CD4-positive, alpha-beta memory T cell (primary cell): ENCODE data around the gene ZNRF3. TPM values are rescaled to one million over a fixed set of nuclear protein-coding genes. Genes with fewer than 3 reads are reported as not detected.
"Not testable (repeated sequence)": the region's sequence is repeated elsewhere in the genome, so short reads cannot be mapped to it uniquely, and the experiment has no call there.

Source experiments
- CTCF ChIA-PET: fragments of 350-600 bp; sonication (Branson Sonifier 250); formaldehyde crosslinking; loops from one replicate; lab custom pipeline; 2021; ENCODE audit warnings: inconsistent platforms; ENCODE audit not compliant: partially characterized antibody; lab: Charles Lee
- POLR2A ChIA-PET: fragments of 350-600 bp; sonication (Branson Sonifier 250); formaldehyde crosslinking; loops from one replicate; lab custom pipeline; 2021; ENCODE audit not compliant: partially characterized antibody; lab: Charles Lee
- DNase-seq, 5 donors: peaks; one replicate each; pipeline versions ENCODE4 v3.0.0 to v3.0.0-alpha.2; 2020 to 2022; ENCODE audit warnings: mixed read lengths in 1 of 5
- H3K27ac ChIP-seq: one replicate; pipeline ENCODE4 v1.7.0; 2013; ENCODE audit warnings: low read depth, low read length
- H3K27me3 ChIP-seq: 2 replicates; pipeline ENCODE4 v1.7.0; 2013; ENCODE audit warnings: mild to moderate bottlenecking, low read length, moderate library complexity; ENCODE audit not compliant: insufficient read depth
- H3K36me3 ChIP-seq: 2 replicates; pipeline ENCODE4 v1.7.0; 2013; ENCODE audit warnings: mild to moderate bottlenecking, low read length, moderate library complexity; ENCODE audit not compliant: insufficient read depth
- H3K4me1 ChIP-seq: 2 replicates; pipeline ENCODE4 v1.7.0; 2013; ENCODE audit warnings: mild to moderate bottlenecking, low read length, moderate library complexity; ENCODE audit not compliant: insufficient read depth
- H3K4me3 ChIP-seq, 2 donors: one replicate each; pipeline ENCODE4 v1.7.0; 2013; ENCODE audit warnings: low read length in 2 of 2, mild to moderate bottlenecking in 1 of 2
- H3K9me3 ChIP-seq, 2 donors: one replicate each; pipeline ENCODE4 v1.7.0; 2013; ENCODE audit warnings: low read length in 2 of 2, control low read depth in 1 of 2; ENCODE audit not compliant: control insufficient read depth in 1 of 2
- H3K27ac Mint-ChIP-seq, 7 donors: one replicate each; pipeline ENCODE4 v1.8.0; 2020 to 2021; ENCODE audit warnings: mixed read lengths in 7 of 7, mild to moderate bottlenecking in 6 of 7, inconsistent platforms in 3 of 7, moderate library complexity in 3 of 7
- H3K27me3 Mint-ChIP-seq, 2 donors: one replicate each; pipeline ENCODE4 v1.8.0; 2020 to 2021; ENCODE audit warnings: mixed read lengths in 2 of 2
- H3K36me3 Mint-ChIP-seq, 2 donors: one replicate each; pipeline ENCODE4 v1.8.0; 2020 to 2021; ENCODE audit warnings: mixed read lengths in 2 of 2, inconsistent platforms in 1 of 2, mild to moderate bottlenecking in 1 of 2
- H3K4me1 Mint-ChIP-seq, 4 donors: one replicate each; pipeline ENCODE4 v1.8.0; 2020 to 2021; ENCODE audit warnings: mixed read lengths in 4 of 4, mild to moderate bottlenecking in 1 of 4
- H3K4me3 Mint-ChIP-seq, 8 donors: one replicate each; pipeline ENCODE4 v1.8.0; 2020 to 2021; ENCODE audit warnings: mixed read lengths in 8 of 8, mild to moderate bottlenecking in 7 of 8, moderate library complexity in 6 of 8, inconsistent platforms in 3 of 8
- H3K9me3 Mint-ChIP-seq, 8 donors: one replicate each; pipeline ENCODE4 v1.8.0; 2020 to 2021; ENCODE audit warnings: mixed read lengths in 8 of 8, mild to moderate bottlenecking in 5 of 8, inconsistent platforms in 3 of 8, moderate library complexity in 1 of 8
- intact Hi-C: fragments of 100-400 bp; cut with micrococcal nuclease; formaldehyde crosslinking; loops from one replicate; pipeline ENCODE4 v1.15.1; 2023
- polyA plus RNA-seq, 2 donors: library from polyadenylated mRNA; unstranded; fragments of 300-500 nt; fragmentation: Illumina TruSeq; gene quantifications; one replicate each; pipeline ENCODE4 v1.2.3, GENCODE V29; 2021
- total RNA-seq, 2 experiments: library from RNA; stranded (reverse); gene quantifications; one replicate each; pipeline ENCODE4 v1.2.3, GENCODE V29; 2021

The ZNRF3 gene
- total and polyA plus RNA-seq, 4 experiments from 2014 or later = 0.11 to 0.89 (median 0.70) TPM; not detected in 1

GRCh38 chr22:28846994-28847393, 36.4 kb upstream of the ZNRF3 start:
- CTCF ChIA-PET = interaction anchor here (1.2 kb wide), 1 partner anchor 8 kb away, joined by 3 read pairs; no protein-coding TSS in a partner anchor
- no peaks in the 10 kb centered on the region for H3K27me3 ChIP-seq
- Mint-ChIP-seq H3K4me3 (no peak overlapping the region), H3K36me3 (peaks cover 4% of the 10 kb centered on the region in 2 donors), H3K4me1 (no peaks in the 10 kb centered on the region), H3K27me3 (no peaks in the 10 kb centered on the region), H3K9me3 (peaks cover 0 to 22% (median 13%) of the 10 kb centered on the region in 8 donors), H3K27ac (no peak overlapping the region)
- no peak overlapping the region for H3K4me3 ChIP-seq
- H3K4me1 ChIP-seq = no peaks in the 10 kb centered on the region
- no peaks in the 10 kb centered on the region for H3K36me3 ChIP-seq
- intact Hi-C loops = no loop called here
- no peak for DNase-seq
- no peak overlapping the region for H3K27ac ChIP-seq
- POLR2A ChIA-PET = interaction anchor here (0.6 kb wide), 1 partner anchor 62 kb away, joined by 3 read pairs; no protein-coding TSS in a partner anchor
- no peaks in the 10 kb centered on the region for H3K9me3 ChIP-seq

GRCh38 chr22:28855355-28856094, 27.8 kb upstream of the ZNRF3 start:
- no peaks in the 10 kb centered on the region for H3K36me3 Mint-ChIP-seq
- no peaks in the 10 kb centered on the region for H3K9me3 ChIP-seq
- peaks cover 0 to 6% (median 0%) of the 10 kb centered on the region in 4 donors for H3K4me1 Mint-ChIP-seq
- no peak overlapping the region for H3K4me3 ChIP-seq
- H3K27me3 Mint-ChIP-seq = peaks cover 0 to 2% of the 10 kb centered on the region in 2 donors
- H3K27me3 ChIP-seq = no peaks in the 10 kb centered on the region
- intact Hi-C loops = loop anchor here (1.0 kb wide), 3 partner anchors 185 to 390 kb away; no protein-coding TSS in a partner anchor
- DNase-seq = peak; percentile 48 to 63 (median 59)
- POLR2A ChIA-PET = no interaction called here
- H3K36me3 ChIP-seq = no peaks in the 10 kb centered on the region
- no peak overlapping the region for H3K27ac Mint-ChIP-seq
- no peaks in the 10 kb centered on the region for H3K4me1 ChIP-seq
- CTCF ChIA-PET = interaction anchor here (0.6 to 8.3 kb wide), 10 partner anchors 9 to 390 kb away, joined by 3 to 163 read pairs (median 4); no protein-coding TSS in a partner anchor
- no peaks in the 10 kb centered on the region for H3K9me3 Mint-ChIP-seq
- H3K4me3 Mint-ChIP-seq = no peak overlapping the region
- H3K27ac ChIP-seq = no peak overlapping the region

DNA sequence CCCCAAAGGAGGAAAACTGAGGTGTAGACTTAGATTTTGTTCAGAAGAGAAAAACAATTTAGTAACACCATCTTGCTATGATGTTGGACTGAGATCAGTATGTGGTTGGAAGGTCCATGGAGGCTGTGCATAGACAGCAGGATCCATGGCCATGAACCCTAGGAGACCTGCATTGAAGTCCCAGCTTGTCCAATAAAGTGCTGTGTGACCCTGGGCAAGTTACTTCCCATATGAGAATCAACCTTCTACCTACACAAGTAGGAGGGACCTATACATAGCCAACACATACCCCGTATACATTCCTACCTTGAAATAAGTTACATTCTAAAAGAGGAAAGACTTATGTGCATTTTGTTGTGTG, 27.3 kb upstream of the ZNRF3 start:
- peaks cover 0 to 6% (median 0%) of the 10 kb centered on the region in 4 donors for H3K4me1 Mint-ChIP-seq
- no peaks in the 10 kb centered on the region for H3K36me3 ChIP-seq
- no peaks in the 10 kb centered on the region for H3K36me3 Mint-ChIP-seq
- H3K4me3 ChIP-seq = no peak overlapping the region
- intact Hi-C loops = no loop called here
- no peak overlapping the region for H3K27ac ChIP-seq
- no peak overlapping the region for H3K4me3 Mint-ChIP-seq
- ChIA-PET POLR2A (no interaction called here), CTCF (interaction anchor here (0.6 to 8.3 kb wide), 12 partner anchors 11 to 390 kb away, joined by 3 to 163 read pairs (median 4); no protein-coding TSS in a partner anchor)
- no peaks in the 10 kb centered on the region for H3K4me1 ChIP-seq
- no peak for DNase-seq
- peaks cover 0 to 2% of the 10 kb centered on the region in 2 donors for H3K27me3 Mint-ChIP-seq
- H3K27me3 ChIP-seq = no peaks in the 10 kb centered on the region
- H3K9me3 Mint-ChIP-seq = no peaks in the 10 kb centered on the region
- no peak overlapping the region for H3K27ac Mint-ChIP-seq
- no peaks in the 10 kb centered on the region for H3K9me3 ChIP-seq

DNA sequence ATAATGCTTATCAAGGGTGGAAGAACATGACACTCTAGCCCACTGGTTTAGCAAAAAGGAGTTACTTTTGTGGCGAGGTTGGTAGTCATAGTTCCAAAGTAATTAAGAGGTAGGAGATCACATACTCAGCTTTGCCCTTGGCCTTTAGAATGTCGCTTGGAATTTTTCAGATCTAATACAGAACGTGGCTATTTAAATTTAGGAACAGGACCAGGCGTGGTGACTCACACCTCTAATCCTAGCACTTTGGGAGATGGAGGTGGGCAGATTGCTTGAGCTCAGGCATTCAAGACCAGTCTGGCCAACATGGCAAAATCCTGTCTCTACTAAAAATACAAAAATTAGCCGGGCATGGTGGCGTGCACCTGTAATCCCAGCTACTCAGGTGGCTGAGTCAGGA, 26.1 kb upstream of the ZNRF3 start:
- no peaks in the 10 kb centered on the region for H3K36me3 ChIP-seq

GRCh38 chr22:28864878-28865596, 18.3 kb upstream of the ZNRF3 start:
- Mint-ChIP-seq H3K4me1 (peaks cover 0 to 1% (median 0%) of the 10 kb centered on the region in 4 donors), H3K36me3 (no peaks in the 10 kb centered on the region), H3K9me3 (no peaks in the 10 kb centered on the region), H3K27me3 (no peaks in the 10 kb centered on the region), H3K27ac (peak overlapping the region in 1 of 7 donors; percentile 42), H3K4me3 (no peak overlapping the region)
- H3K27ac ChIP-seq = no peak overlapping the region
- CTCF ChIA-PET = no interaction called here
- no peak overlapping the region for H3K4me3 ChIP-seq
- no peaks in the 10 kb centered on the region for H3K4me1 ChIP-seq
- intact Hi-C loops = no loop called here
- POLR2A ChIA-PET = no interaction called here
- no peaks in the 10 kb centered on the region for H3K9me3 ChIP-seq
- no peaks in the 10 kb centered on the region for H3K27me3 ChIP-seq
- no peak for DNase-seq
- H3K36me3 ChIP-seq = no peaks in the 10 kb centered on the region

More for the DNA sequence above, 26.1 kb upstream of the ZNRF3 start:
- Mint-ChIP-seq H3K4me1 (peaks cover 0 to 6% (median 0%) of the 10 kb centered on the region in 4 donors), H3K36me3 (no peaks in the 10 kb centered on the region), H3K9me3 (no peaks in the 10 kb centered on the region), H3K27ac (no peak overlapping the region), H3K4me3 (no peak overlapping the region), H3K27me3 (peaks cover 0 to 2% of the 10 kb centered on the region in 2 donors)
- H3K9me3 ChIP-seq = no peaks in the 10 kb centered on the region
- intact Hi-C loops = no loop called here
- H3K4me1 ChIP-seq = no peaks in the 10 kb centered on the region
- H3K4me3 ChIP-seq = no peak overlapping the region
- DNase-seq = no peak
- POLR2A ChIA-PET = no interaction called here
- H3K27me3 ChIP-seq = no peaks in the 10 kb centered on the region
- no peak overlapping the region for H3K27ac ChIP-seq
- CTCF ChIA-PET = interaction anchor here (0.7 to 8.3 kb wide), 7 partner anchors 10 to 388 kb away, joined by 3 to 163 read pairs (median 5); no protein-coding TSS in a partner anchor

DNA sequence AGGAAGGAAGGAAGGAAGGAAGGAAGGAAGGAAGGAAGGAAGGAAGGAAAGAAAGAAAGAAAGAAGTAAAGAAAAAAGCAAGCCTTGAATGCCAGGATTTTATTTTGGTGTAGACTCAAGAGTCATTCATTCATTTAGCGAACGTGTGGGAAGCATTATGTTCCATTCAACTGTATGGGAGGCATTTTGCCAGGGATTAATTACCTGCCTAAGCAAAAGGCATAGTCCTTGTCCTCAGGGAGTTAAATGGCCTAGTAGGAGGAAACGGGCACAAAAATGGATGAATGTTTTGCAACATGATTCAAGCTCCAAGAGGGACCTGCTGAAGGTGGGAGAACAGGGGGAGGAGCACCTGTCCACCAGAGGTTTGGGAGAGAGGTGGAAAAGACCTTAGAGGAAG, 16.2 kb upstream of the ZNRF3 start:
- Mint-ChIP-seq H3K4me3 (no peak overlapping the region), H3K36me3 (no peaks in the 10 kb centered on the region), H3K4me1 (peaks cover 0 to 1% (median 0%) of the 10 kb centered on the region in 4 donors), H3K27me3 (no peaks in the 10 kb centered on the region), H3K9me3 (no peaks in the 10 kb centered on the region), H3K27ac (no peak overlapping the region)
- no peaks in the 10 kb centered on the region for H3K9me3 ChIP-seq
- intact Hi-C loops = no loop called here
- DNase-seq = no peak
- H3K4me3 ChIP-seq = no peak overlapping the region
- H3K27me3 ChIP-seq = no peaks in the 10 kb centered on the region
- ChIA-PET POLR2A (no interaction called here), CTCF (interaction anchor here (0.6 to 1.4 kb wide), 2 partner anchors 11 to 15 kb away, joined by 3 to 5 read pairs; no protein-coding TSS in a partner anchor)
- H3K27ac ChIP-seq = no peak overlapping the region
- H3K36me3 ChIP-seq = no peaks in the 10 kb centered on the region
- H3K4me1 ChIP-seq = no peaks in the 10 kb centered on the region

DNA sequence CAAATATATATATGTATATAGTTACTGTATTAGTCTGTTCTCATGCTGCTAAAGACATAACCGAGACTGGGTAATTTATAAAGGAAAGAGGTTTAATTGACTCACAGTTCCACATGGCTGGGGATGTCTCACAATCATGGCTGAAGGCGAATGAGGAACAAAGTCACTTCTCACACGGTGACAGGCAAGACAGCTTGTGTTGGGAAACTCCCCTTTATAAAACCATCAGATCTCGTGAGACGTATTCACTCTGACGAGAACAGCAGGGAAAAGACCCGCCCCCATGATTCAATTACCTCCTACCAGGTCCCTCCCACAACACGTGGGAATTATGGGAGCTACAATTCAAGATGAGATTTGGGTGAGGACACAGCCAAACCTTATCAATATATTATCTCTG, 15.0 kb upstream of the ZNRF3 start:
- intact Hi-C loops, POLR2A ChIA-PET, H3K4me1 ChIP-seq, H3K27me3 ChIP-seq, H3K9me3 ChIP-seq, DNase-seq, H3K27ac Mint-ChIP-seq, H3K9me3 Mint-ChIP-seq, H3K4me1 Mint-ChIP-seq, H3K4me3 Mint-ChIP-seq, H3K36me3 ChIP-seq, H3K27me3 Mint-ChIP-seq, H3K36me3 Mint-ChIP-seq, H3K27ac ChIP-seq, CTCF ChIA-PET, H3K4me3 ChIP-seq: not testable (repeated sequence)
